HG03095 (cell line): ENCODE results near the gene AUH.

Source experiments
- ATAC-seq: cut with Tn5 transposase; IDR thresholded peaks from one replicate; pipeline ENCODE4 v1.9.1; 2021; ENCODE audit warnings: moderate library complexity; ENCODE audit not compliant: unreplicated experiment

AUH gene

DNA sequence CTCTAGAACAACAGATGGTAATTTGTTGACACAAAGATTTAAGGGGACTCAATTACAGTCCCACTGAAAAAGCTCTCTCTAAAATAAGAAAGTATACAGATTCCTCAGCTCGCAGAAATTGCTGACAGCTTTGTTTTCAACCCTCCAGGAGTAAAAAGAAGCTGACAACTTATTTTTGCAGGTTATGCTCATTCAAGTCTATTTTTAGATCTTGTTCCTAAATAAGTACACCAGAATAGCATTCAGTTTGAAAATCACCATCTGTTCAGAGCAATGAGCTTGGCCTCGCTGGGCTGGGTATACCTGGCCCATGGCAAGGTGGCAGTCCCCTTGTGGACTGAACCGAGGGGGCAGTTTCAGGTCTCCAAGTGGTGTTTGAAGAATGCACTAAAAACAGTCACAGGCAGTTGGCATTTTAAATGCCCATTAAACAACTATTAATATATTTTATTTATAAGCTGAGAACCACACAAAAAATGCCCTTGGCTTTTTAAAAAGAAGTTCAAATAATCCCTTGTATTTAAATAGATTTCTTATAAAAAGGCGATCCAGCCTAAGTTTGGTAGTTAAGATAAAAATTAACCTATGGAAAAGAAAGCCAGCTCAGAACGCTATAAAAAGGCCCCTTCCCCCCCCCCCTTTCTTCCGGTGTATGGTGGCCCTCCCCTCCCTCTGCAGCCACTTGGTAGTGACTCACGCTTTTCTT is 169.2 kb downstream of the AUH start:
- ATAC-seq = peak; percentile 9

DNA sequence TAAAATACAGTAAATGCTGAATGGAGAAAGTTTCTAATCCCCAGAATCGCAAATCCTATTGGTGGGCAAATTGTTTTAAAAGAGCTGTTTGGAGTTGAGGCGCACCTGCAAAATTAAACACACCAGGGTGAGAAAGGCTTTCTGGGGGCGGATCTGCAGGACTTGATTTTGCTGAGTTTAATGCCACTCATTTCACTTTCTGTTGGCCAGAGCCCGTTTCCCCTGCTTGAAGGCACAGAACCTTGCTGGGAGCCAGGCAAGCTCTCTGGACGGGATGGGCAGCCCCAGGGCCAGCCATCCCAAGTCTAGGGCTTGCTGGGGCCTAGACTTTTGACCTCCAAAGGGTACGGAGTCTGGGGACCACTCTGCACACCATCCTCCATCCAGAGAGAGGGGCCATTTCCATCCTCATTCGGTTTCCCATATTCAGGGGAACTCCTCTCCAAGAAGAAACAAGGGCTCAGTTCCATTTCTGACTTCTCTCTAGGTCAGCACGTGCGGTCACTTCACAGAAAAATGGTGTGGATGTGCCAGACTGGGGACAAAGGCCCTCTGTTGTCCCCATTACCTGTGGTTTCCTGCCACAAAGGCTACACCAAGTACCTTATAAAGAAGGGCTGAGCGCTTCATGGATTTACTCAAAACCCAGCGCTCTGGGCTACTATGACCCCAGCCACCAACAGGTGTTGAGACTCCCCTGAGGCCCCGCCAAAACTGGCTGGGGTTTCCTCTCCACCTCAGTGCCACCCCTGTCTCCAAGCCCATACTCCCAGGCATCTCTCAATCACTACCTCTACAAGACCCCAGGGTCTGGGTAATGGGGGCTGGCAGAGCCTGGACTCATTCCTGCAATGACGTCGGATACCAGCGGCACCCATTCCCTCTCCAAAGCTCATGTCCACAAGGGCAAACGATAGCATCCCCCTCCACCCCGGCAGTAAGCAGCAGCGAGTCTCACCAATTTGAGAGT is 170.0 kb downstream of the AUH start:
- peak; percentile 47 for ATAC-seq

DNA sequence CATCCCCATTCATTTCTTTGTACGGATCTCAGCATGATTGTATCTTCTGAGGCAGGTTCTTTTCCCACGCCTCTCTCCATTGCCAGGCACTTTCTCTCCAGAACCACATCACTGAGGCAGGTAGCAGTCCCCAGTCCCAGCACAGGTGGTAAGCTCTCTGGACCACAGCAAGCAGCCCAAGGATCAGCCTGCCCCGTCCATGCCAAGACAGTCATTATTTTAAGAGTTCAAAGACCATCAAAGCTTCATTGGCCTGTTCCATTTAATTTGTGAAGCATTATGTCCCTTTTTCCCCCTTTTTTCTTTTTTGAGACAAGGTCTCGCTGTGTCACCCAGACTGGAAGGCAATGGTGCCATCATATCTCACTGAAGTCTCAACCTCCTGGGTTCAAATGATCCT is 171.7 kb downstream of the AUH start:
- ATAC-seq = no peak

DNA sequence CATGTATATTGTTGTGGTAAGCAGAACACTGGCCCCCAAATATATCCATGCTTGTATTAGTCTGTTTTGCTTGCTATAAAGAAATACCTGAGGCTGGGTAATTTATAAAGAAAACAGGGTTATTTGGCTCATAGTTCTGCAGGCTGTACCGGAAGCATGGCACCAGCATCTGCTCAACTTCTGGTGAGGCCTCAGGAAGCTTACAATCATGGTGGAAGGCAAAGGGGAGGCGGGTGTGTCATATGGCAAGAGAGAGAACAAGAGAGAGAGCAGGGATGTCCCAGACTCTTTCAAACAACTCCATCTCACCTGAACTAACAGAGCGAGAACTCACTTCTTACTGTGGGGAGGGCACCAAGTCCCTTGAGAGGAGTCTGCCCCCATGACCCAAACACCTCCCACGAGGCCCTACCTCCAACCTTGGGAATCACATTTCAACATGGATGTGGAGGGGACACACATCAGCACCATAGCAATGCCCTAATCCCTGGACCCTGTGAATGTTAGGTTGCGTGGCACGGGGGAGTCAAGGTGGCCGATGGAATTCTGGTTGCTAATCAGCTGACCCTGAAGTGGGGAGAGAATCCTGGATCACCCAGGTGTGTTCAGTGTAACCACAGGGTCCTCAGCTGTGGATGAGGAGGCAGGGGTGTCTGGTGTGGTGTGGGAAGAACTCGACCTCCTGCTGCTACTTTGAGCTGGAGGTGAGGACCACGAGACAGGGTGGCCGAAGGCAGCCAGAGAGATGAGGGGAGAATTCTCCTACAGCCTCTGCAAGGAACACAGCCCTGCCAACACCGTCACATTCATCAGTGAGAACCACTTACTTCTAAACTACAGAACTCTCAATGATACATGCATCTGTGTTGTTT is 172.8 kb downstream of the AUH start:
- ATAC-seq = no peak

DNA sequence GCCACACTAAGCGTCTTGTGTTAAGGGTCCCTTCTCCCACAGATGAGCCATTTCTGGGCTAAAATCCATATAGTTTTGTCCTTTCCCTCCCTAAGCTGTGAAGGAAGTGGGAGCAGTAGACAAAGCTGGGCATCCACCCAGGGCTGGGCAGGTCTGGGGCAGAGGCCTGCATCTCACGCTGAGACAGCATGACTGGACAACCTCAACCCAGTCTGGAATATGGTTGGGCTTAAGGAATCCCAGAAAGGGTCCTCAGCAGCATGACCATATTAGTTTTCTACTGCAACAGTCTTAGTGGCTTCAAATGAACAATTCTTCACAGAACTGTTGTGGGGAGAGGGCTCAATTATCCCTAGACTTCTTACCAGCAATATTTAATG is 173.8 kb downstream of the AUH start:
- no peak for ATAC-seq

DNA sequence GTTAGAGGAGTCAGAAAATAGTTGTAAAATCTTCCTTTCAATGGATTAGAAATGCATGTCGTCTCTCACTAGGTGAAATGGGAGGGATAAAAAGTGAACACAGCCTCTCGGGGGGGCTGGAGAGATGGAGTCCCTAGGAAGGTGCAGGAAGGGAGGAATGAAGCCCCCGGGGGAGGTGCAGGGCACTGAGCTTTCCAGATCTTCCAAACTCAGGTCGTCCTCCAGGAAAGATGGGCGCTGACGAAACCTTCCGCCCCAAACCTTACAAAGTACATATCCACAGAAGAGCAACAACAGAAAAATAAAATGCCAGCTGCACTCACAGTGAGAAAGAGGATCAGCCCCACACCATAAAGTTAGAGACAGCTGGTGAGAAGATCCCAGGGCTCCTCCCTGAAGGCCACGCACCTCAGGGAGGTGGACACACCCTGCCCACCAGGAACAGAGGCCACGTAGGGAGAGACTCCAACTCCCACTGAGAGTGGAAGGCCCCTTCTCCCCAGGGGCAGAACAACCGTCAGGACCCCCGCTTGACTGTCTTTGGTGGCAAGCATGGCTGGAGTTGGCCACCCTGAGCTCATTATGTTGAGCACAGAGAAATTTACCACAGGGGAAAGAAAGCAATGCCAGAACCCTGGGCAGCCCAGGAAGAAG is 174.3 kb downstream of the AUH start:
- no peak for ATAC-seq

DNA sequence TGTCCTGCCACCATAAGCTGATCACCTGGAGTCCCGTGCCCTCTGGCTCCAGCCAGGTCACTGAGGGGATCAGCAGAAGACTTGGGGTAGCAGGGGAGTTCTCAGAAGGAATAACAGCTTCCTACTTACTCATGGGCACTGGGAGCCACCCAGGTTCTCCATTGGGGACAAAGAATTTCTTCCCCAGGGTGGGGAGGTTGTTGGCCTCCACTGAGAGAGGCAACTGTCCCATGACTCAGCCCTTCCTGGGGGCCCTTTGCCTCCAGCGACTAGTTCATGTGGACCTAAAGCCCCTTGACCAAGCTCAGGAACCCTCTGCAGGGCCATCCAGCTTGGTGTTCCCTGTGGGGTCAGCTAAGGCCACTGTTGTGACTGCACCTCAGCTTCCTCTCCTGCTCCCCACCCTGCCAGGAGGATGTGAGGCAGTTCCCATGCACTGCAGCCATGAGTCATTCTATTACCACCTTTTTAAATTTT is 175.0 kb downstream of the AUH start:
- ATAC-seq = no peak

DNA sequence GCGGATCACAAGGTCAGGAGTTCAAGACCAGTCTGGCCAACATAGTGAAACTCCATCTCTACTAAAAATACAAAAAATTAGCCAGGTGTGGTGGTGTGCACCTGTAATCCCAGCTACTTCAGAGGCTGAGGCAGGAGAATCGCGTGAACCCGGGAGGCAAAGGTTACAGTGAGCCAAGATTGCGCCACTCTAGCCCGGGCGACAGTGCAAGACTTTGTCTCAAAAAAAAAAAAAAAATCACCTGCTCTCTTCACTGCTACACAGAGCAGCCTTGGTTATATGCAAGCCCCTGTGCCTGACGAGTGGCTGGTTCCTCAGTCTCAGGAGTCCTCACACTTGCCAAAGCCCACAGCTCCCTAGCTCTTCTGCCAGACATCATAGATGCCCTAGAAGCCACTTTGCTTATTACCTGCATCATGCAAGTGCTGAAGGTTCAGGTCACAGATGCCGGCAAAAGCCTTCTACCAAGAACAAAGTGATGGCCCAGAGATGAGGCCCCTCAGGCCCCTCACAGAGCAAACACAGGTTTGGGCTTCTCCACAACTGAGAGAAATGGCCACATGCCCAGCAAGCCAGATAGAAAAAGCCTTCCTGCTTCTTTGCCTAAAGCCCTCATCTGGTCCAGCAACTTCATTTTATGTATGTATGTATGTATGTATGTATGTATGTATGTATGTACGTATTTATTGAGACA is 176.4 kb downstream of the AUH start:
- ATAC-seq = no peak

GRCh38 chr9:91182429-91183225 is 179.1 kb downstream of the AUH start:
- no peak for ATAC-seq

DNA sequence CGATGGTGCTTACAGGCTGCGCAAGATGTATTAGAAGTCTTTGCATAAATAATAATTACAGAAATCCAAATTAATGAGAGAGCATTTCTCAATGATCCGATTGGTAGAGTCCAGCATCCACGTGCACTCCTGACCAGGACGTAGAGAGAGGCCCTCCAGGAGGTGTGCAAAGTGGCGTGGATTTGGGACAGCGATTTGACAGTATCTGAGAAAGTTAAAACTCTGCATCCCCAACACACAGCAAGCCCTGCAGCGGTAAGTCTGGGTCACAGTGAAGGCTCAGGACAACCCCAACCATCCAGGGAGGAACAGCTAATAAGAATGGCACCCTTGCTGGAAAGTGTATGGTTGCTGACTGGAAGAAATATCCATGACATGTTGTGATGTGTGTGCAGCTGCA is 180.2 kb downstream of the AUH start:
- ATAC-seq = no peak

DNA sequence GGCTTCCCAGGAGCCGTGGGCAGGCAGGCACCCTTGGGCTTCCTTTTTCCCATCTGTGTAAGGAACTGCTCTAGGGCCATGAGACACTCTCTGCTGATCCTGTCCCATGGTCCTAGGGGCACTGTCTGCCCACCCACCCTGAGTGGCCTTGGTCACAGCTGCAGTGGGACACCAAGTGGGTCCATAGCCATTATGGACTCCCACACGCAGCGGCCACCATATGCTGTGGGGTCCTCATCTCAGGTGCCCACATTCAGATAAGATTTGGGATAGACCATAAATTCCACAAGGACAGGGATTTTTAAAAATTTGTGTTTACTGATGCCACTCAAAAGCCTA is 180.8 kb downstream of the AUH start:
- ATAC-seq = no peak

DNA sequence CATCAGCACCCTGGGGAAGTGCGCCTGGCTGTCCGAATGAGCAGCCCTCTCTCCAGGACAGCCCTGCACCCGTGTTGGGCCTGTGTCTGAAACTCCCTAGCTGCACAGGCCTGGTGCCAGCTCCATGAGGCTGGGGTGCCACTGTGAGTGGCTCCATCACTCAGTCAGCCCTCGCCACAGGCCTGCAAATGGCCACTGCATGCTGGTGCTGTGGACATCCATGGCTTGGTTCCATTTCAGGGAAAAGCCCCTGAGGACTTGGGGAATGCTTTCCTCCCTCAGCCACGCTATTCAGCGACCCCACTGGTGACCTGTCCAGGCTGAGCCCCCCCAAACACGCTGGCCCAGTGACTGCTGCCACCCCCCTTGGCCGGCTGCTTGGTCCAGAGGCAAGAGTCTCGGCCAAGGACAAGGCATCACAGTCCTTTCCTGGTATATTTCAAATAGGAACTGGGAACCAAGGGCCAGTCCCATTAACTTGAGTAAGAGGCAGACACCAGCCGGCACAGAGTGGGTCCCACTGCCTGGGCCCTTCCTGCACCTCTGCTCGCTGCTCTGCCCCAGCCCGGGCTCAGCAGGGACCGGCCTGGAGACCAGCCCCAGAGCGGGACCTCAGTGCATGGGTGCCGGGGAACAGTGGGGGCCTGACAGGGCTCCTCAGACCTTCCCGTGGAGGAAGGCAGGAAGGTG is 181.3 kb downstream of the AUH start:
- ATAC-seq = no peak

- no peak for ATAC-seq
Observed at GRCh38 chr9:91179237-91180138, 182.2 kb downstream of the AUH start.

DNA sequence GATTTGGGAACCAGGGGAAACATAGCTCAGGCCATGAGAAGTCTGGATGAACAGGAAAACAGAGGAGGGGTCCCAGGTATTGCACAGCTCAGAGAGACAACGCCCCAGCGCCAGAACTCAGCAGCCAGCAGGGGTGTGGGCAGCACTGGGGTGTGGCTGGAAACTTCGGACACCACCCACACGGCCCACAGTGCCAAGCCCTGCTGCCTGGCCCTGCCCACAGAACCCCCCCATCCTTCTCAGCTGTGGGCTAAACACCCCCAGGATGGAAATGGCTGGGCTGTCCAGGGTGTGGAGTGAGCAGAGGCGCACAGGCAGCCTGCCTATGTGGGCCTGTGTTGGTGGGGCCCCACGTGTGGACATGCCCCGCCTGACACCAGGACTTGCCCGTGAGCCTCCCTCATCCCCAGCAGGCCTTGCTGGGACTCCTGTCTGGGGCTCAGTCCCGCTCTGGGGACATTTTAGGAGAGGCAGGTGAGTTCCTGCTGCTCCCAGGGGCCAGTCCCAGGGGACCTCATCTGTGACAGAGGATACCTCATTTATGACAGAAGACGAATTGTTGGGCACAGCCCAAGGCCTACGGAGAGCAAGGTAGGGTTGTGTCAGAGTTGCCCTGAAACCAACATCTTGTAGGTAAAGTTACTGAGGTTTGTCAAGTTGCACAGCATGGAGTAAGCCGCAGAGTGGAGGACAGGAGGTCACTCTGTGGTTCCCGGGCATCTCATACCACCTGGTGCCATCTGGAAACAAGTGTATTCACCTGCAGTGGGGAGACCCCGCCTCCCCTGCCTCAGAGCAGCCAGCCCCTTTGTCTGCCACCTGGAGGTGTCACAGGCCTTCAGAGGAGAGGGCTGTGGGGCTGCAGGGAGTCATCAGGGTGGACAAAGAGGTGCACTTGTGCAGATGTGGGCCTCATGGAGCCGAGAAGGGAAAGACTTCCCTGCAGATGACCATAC is 183.2 kb downstream of the AUH start:
- ATAC-seq = no peak

DNA sequence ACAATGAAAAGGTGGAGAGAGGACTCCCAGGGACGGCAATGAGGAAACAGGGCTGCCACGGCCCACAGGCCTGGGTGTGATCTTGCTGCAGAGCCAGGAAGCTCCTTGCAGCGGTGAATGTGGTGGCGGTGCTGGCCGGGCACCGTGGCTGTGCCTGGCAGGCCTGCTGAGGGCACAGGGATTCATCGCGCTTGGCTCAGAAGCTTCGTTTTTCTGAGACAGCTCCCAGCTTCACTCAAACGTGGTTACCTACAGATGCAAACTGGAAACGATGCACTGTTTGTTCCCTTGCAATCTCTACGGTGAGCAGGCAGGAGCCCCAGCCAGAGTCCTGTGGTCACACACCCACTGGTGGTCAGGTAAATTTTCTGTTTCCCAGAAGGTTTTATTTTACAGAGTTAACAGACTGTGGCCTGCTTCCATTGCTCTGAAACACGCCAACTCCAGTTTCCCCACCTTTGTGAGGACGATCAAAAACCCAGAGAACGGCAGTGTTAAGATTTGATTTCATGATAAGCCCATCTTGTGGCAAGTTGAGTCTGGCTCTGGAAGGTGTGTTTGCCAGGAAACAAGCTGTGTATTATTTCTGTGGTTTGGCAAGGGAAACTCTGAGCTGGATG is 183.9 kb downstream of the AUH start:
- no peak for ATAC-seq

GRCh38 chr9:91177081-91177480 is 184.6 kb downstream of the AUH start:
- no peak for ATAC-seq
